ENCODE data around the gene TRAF3.

- TF ChIP-seq SIN3A (IDR thresholded peaks at IDR 0.05; ENCODE audit: borderline replicate concordance, insufficient read depth, low read length) (no peak), POLR2AphosphoS5 (IDR thresholded peaks at IDR 0.05; ENCODE audit: low read depth, low read length) (no peak), TAF1 (IDR thresholded peaks at IDR 0.05; ENCODE audit: borderline replicate concordance, insufficient read depth, low read length) (no peak)
- TF ChIP-seq, protein P1, sequence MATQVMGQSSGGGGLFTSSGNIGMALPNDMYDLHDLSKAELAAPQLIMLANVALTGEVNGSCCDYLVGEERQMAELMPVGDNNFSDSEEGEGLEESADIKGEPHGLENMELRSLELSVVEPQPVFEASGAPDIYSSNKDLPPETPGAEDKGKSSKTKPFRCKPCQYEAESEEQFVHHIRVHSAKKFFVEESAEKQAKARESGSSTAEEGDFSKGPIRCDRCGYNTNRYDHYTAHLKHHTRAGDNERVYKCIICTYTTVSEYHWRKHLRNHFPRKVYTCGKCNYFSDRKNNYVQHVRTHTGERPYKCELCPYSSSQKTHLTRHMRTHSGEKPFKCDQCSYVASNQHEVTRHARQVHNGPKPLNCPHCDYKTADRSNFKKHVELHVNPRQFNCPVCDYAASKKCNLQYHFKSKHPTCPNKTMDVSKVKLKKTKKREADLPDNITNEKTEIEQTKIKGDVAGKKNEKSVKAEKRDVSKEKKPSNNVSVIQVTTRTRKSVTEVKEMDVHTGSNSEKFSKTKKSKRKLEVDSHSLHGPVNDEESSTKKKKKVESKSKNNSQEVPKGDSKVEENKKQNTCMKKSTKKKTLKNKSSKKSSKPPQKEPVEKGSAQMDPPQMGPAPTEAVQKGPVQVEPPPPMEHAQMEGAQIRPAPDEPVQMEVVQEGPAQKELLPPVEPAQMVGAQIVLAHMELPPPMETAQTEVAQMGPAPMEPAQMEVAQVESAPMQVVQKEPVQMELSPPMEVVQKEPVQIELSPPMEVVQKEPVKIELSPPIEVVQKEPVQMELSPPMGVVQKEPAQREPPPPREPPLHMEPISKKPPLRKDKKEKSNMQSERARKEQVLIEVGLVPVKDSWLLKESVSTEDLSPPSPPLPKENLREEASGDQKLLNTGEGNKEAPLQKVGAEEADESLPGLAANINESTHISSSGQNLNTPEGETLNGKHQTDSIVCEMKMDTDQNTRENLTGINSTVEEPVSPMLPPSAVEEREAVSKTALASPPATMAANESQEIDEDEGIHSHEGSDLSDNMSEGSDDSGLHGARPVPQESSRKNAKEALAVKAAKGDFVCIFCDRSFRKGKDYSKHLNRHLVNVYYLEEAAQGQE (IDR thresholded peaks at IDR 0.05; ENCODE audit: insufficient read depth in 1 of 2, low read depth in 2 of 2, low read length in 2 of 2): no peak
These were observed 9.5 kb downstream of the TRAF3 start for GRCh38 chr14:102786768-102787167.
